SK-N-SH (cell line): Measurements from ENCODE around the gene ACTR2. TPM values are rescaled to one million over a fixed set of nuclear protein-coding genes. Genes with fewer than 3 reads are reported as not detected.

ENCODE experiments used
- CTCF ChIA-PET: fragments of 300-600, 350-600 bp; formaldehyde crosslinking; extraction: SDS; loops from one replicate; lab custom pipeline; 2021; lab: Yijun Ruan, JAX
- POLR2A ChIA-PET: fragments of 350-600 bp; sonication (Branson Sonifier 250); formaldehyde crosslinking; extraction: SDS; loops from one replicate; lab custom pipeline; 2020; ENCODE audit warnings: antibody characterized with exemption, inconsistent platforms; lab: Yijun Ruan, JAX
- DNase-seq: peaks from one replicate; pipeline ENCODE4 v3.0.0; 2012
- H2AFZ ChIP-seq: fragments of 200-600 bp; sonication (generic); 2 replicates; pipeline ENCODE4 v1.8.1; 2016; ENCODE audit warnings: antibody characterized with exemption, mild to moderate bottlenecking, low read depth
- H3F3A ChIP-seq: fragments of 200-600 bp; sonication (generic); replicated peaks from 2 replicates; pipeline ENCODE3; 2016; ENCODE audit warnings: antibody characterized with exemption, mild to moderate bottlenecking; ENCODE audit not compliant: insufficient read depth
- H3K27ac ChIP-seq, 2 experiments: fragments of 200-500 bp in 1 of 2; fragments of 200-600 bp in 1 of 2; sonication (Bioruptor generic) in 1 of 2; sonication (generic), shearing (Covaris generic) in 1 of 2; 2 replicates each; pipeline versions ENCODE4 v1.5.1 to v1.6.1; 2014 to 2016; ENCODE audit warnings: low read depth in 2 of 2, inconsistent platforms in 1 of 2, low read length in 1 of 2, mild to moderate bottlenecking in 1 of 2, mixed read lengths in 1 of 2
- H3K27me3 ChIP-seq: fragments of 200-600 bp; sonication (generic), shearing (Covaris generic); 2 replicates; pipeline ENCODE4 v1.6.1; 2016; ENCODE audit warnings: mixed run types; ENCODE audit not compliant: insufficient read depth
- H3K36me3 ChIP-seq, 2 experiments: fragments of 200-500 bp in 1 of 2; fragments of 200-600 bp in 1 of 2; sonication (Bioruptor generic) in 1 of 2; sonication (generic) in 1 of 2; replicated peaks in 1 of 2; 2 replicates each; pipeline versions ENCODE3 to v1.5.1; 2014 to 2016; ENCODE audit warnings: low read length in 1 of 2, mild to moderate bottlenecking in 1 of 2; ENCODE audit not compliant: insufficient read depth in 2 of 2, control insufficient read depth in 1 of 2
- H3K4me1 ChIP-seq, 2 experiments: fragments of 200-500 bp in 1 of 2; fragments of 200-600 bp in 1 of 2; sonication (Bioruptor generic) in 1 of 2; sonication (generic), shearing (Covaris generic) in 1 of 2; 2 replicates each; pipeline versions ENCODE4 v1.5.1 to v1.6.1; 2014 to 2016; ENCODE audit warnings: low read depth in 1 of 2, low read length in 1 of 2, mixed run types in 1 of 2; ENCODE audit not compliant: insufficient read depth in 2 of 2, control insufficient read depth in 1 of 2
- H3K4me2 ChIP-seq: fragments of 200-600 bp; sonication (generic), shearing (Covaris generic); 2 replicates; pipeline ENCODE4 v1.6.1; 2017; ENCODE audit warnings: mixed run types
- H3K4me3 ChIP-seq, 2 experiments: fragments of 200-500 bp in 1 of 2; fragments of 200-600 bp in 1 of 2; sonication (Bioruptor generic) in 1 of 2; sonication (generic), shearing (Covaris generic) in 1 of 2; 2 replicates each; pipeline versions ENCODE4 v1.5.1 to v1.8.1; 2014 to 2016; ENCODE audit warnings: low read depth in 2 of 2, inconsistent platforms in 1 of 2, low read length in 1 of 2, mild to moderate bottlenecking in 1 of 2, mixed read lengths in 1 of 2, moderate library complexity in 1 of 2
- H3K79me2 ChIP-seq: fragments of 200-600 bp; sonication (generic); 2 replicates; pipeline ENCODE4 v1.8.1; 2017; ENCODE audit warnings: mild to moderate bottlenecking; ENCODE audit not compliant: insufficient read depth
- H3K9ac ChIP-seq: fragments of 200-600 bp; sonication (generic); 2 replicates; pipeline ENCODE4 v1.6.1; 2017; ENCODE audit warnings: mixed run types
- H3K9me2 ChIP-seq: fragments of 200-600 bp; sonication (generic); 2 replicates; pipeline ENCODE4 v1.6.1; 2017; ENCODE audit warnings: mixed run types
- H3K9me3 ChIP-seq: fragments of 200-600 bp; sonication (generic); 2 replicates; pipeline ENCODE4 v1.6.1; 2017; ENCODE audit warnings: mixed run types, mild to moderate bottlenecking, moderate library complexity
- H4K20me1 ChIP-seq: fragments of 200-600 bp; sonication (generic); 2 replicates; pipeline ENCODE4 v1.6.1; 2017; ENCODE audit warnings: mild to moderate bottlenecking, mixed run types; ENCODE audit not compliant: insufficient read depth
- CHD2 ChIP-seq: fragments of 150-350 bp; IDR thresholded peaks from 2 replicates; pipeline ENCODE4 v1.6.1; 2018; ENCODE audit warnings: low read length; ENCODE audit not compliant: partially characterized antibody
- ELF1 ChIP-seq: IDR thresholded peaks from 2 replicates; pipeline ENCODE4 v1.4.0; 2012
- EP300 ChIP-seq, 2 experiments: IDR thresholded peaks; 2 replicates each; pipeline versions ENCODE4 v1.4.0 to v1.6.1; 2012; ENCODE audit warnings: borderline replicate concordance in 1 of 2, low read depth in 1 of 2, low read length in 1 of 2
- FOSL2 ChIP-seq: IDR thresholded peaks from 2 replicates; pipeline ENCODE4 v1.4.0; 2012; ENCODE audit warnings: low read depth, mild to moderate bottlenecking, moderate library complexity, borderline replicate concordance
- GATA2 ChIP-seq: sonication (generic); formaldehyde crosslinking; IDR thresholded peaks from 2 replicates; pipeline ENCODE4 v1.5.0; 2020; ENCODE audit warnings: mild to moderate bottlenecking, missing genetic modification reagents
- JUND ChIP-seq: IDR thresholded peaks from 2 replicates; pipeline ENCODE4 v1.4.0; 2012
- MEF2A ChIP-seq: IDR thresholded peaks from 2 replicates; pipeline ENCODE4 v1.4.0; 2012; ENCODE audit warnings: low read depth, borderline replicate concordance
- MXI1 ChIP-seq: IDR thresholded peaks from 2 replicates; pipeline ENCODE4 v1.6.1; 2012; ENCODE audit warnings: mild to moderate bottlenecking, low read depth, low read length, improper control_type of control experiment
- NRF1 ChIP-seq: IDR thresholded peaks from 2 replicates; pipeline ENCODE4 v1.6.1; 2012; ENCODE audit warnings: low read depth, mild to moderate bottlenecking, low read length
- POLR2AphosphoS5 ChIP-seq: IDR thresholded peaks from 2 replicates; pipeline ENCODE4 v1.6.1; 2012; ENCODE audit warnings: low read depth, low read length
- RAD21 ChIP-seq: IDR thresholded peaks from 2 replicates; pipeline ENCODE4 v1.6.1; 2012; ENCODE audit warnings: mild to moderate bottlenecking, low read length
- RFX5 ChIP-seq: IDR thresholded peaks from 2 replicates; pipeline ENCODE4 v1.6.1; 2012; ENCODE audit warnings: mild to moderate bottlenecking, improper control_type of control experiment, low read length
- RXRA ChIP-seq: IDR thresholded peaks from 2 replicates; pipeline ENCODE4 v1.4.0; 2012; ENCODE audit warnings: low read depth, mild to moderate bottlenecking, borderline replicate concordance
- SIN3A ChIP-seq: IDR thresholded peaks from 2 replicates; pipeline ENCODE4 v1.6.1; 2012; ENCODE audit warnings: low read depth, mild to moderate bottlenecking, low read length, moderate library complexity, borderline replicate concordance
- TAF1 ChIP-seq: IDR thresholded peaks from 2 replicates; pipeline ENCODE4 v1.6.1; 2012; ENCODE audit warnings: low read depth, mild to moderate bottlenecking, low read length, moderate library complexity, borderline replicate concordance
- TEAD4 ChIP-seq: IDR thresholded peaks from 2 replicates; pipeline ENCODE4 v1.4.0; 2012; ENCODE audit warnings: mild to moderate bottlenecking, borderline replicate concordance; ENCODE audit not compliant: insufficient read depth
- ZBTB33 ChIP-seq: IDR thresholded peaks from 2 replicates; pipeline ENCODE4 v1.4.0; 2012; ENCODE audit warnings: low read depth, borderline replicate concordance
- WGBS: methylation state at CpG from one replicate; pipeline ENCODE4 v1.1.6; 2017; ENCODE audit warnings: low lambda C conversion rate; 5-methylcytosine and 5-hydroxymethylcytosine counted together
- polyA plus RNA-seq, 3 experiments: library from polyadenylated mRNA; depleted of rRNA; stranded (reverse); fragments of >200 nt; gene quantifications; 2 replicates each; pipeline ENCODE4 v1.2.3, GENCODE V29; 2012
- TF ChIP-seq, protein P1 (sequence below): fragments of 150-350 bp; IDR thresholded peaks from 2 replicates; pipeline ENCODE4 v1.6.1; 2016; ENCODE audit warnings: mild to moderate bottlenecking, low read depth, low read length
- TF ChIP-seq, protein P2 (sequence below): IDR thresholded peaks from 2 replicates; pipeline ENCODE4; 2012
- TF ChIP-seq, protein P3 (sequence below): fragments of 200-600 bp; sonication (generic); IDR thresholded peaks from 2 replicates; pipeline ENCODE4 v1.6.1; 2017; ENCODE audit warnings: antibody characterized with exemption, mild to moderate bottlenecking, moderate library complexity
- TF ChIP-seq, protein P4 (sequence below): fragments of 150-350 bp; IDR thresholded peaks from 2 replicates; pipeline ENCODE4 v1.6.1; 2017; ENCODE audit warnings: antibody characterized with exemption, low read length, low read depth, borderline replicate concordance
- TF ChIP-seq, protein P5 (sequence below): IDR thresholded peaks from 2 replicates; pipeline ENCODE4 v1.6.1; 2012; ENCODE audit warnings: mild to moderate bottlenecking, low read depth, low read length, moderate library complexity

The ACTR2 gene
- polyA plus RNA-seq, 1 of the 3 experiments (the other 2 are of a cell fraction): 53.0 TPM

DNA sequence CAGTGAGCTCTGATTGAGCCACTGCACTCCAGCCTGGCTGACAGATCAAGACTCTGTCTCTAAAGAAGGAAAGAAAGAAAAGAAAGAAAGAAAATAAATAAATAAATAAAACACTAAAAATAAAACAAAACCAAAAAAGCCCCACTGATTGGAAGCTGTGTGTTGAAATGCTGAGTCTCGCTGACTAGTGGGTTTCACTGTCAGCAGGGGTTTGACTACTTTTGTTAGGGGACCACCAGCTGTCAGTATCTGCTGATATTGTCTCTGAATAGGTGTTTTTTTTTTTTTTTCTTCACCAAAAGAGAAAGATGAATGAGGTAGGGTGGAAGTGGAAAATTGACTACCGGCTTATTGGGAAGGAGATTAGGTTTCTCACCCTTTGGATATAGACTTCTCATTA lies 12.8 kb upstream of the ACTR2 start (continued):
- TF ChIP-seq ZBTB33: no peak
- TF ChIP-seq RAD21: no peak
- no peak for TF ChIP-seq TEAD4
- TF ChIP-seq MXI1: no peak
- no peak for TF ChIP-seq SIN3A
- TF ChIP-seq POLR2AphosphoS5: no peak

GRCh38 chr2:65215946-65216345 lies 11.7 kb upstream of the ACTR2 start:
- CTCF ChIA-PET: interaction anchor here (1.4 to 1.6 kb wide), 2 partner anchors 9 to 29 kb away, joined by 4 read pairs; no protein-coding TSS in a partner anchor
- POLR2A ChIA-PET: no interaction called here
- 94% methylated on average over 3 of the region's 3 CpGs for WGBS
- TF ChIP-seq MEF2A: no peak
- TF ChIP-seq JUND: no peak
- no peak for TF ChIP-seq TAF1
- no peak for TF ChIP-seq RAD21
- no peak for TF ChIP-seq RXRA
- no peak for TF ChIP-seq NRF1
- TF ChIP-seq EP300 (IDR thresholded peaks at IDR 0.05; ENCODE audit: borderline replicate concordance in 1 of 2, low read depth in 1 of 2, low read length in 1 of 2): no peak
- no peak for TF ChIP-seq ELF1
- TF ChIP-seq FOSL2: no peak
- TF ChIP-seq MXI1: no peak
- TF ChIP-seq CHD2: no peak
- no peak for TF ChIP-seq GATA2 (CRISPR knock-in tag)
- TF ChIP-seq RFX5: no peak
- TF ChIP-seq, protein P1, sequence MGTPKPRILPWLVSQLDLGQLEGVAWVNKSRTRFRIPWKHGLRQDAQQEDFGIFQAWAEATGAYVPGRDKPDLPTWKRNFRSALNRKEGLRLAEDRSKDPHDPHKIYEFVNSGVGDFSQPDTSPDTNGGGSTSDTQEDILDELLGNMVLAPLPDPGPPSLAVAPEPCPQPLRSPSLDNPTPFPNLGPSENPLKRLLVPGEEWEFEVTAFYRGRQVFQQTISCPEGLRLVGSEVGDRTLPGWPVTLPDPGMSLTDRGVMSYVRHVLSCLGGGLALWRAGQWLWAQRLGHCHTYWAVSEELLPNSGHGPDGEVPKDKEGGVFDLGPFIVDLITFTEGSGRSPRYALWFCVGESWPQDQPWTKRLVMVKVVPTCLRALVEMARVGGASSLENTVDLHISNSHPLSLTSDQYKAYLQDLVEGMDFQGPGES: no peak
- TF ChIP-seq, protein P2, sequence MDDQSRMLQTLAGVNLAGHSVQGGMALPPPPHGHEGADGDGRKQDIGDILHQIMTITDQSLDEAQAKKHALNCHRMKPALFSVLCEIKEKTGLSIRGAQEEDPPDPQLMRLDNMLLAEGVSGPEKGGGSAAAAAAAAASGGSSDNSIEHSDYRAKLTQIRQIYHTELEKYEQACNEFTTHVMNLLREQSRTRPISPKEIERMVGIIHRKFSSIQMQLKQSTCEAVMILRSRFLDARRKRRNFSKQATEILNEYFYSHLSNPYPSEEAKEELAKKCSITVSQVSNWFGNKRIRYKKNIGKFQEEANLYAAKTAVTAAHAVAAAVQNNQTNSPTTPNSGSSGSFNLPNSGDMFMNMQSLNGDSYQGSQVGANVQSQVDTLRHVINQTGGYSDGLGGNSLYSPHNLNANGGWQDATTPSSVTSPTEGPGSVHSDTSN: no peak
- TF ChIP-seq, protein P3, sequence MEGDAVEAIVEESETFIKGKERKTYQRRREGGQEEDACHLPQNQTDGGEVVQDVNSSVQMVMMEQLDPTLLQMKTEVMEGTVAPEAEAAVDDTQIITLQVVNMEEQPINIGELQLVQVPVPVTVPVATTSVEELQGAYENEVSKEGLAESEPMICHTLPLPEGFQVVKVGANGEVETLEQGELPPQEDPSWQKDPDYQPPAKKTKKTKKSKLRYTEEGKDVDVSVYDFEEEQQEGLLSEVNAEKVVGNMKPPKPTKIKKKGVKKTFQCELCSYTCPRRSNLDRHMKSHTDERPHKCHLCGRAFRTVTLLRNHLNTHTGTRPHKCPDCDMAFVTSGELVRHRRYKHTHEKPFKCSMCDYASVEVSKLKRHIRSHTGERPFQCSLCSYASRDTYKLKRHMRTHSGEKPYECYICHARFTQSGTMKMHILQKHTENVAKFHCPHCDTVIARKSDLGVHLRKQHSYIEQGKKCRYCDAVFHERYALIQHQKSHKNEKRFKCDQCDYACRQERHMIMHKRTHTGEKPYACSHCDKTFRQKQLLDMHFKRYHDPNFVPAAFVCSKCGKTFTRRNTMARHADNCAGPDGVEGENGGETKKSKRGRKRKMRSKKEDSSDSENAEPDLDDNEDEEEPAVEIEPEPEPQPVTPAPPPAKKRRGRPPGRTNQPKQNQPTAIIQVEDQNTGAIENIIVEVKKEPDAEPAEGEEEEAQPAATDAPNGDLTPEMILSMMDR: no peak
- TF ChIP-seq, protein P4, sequence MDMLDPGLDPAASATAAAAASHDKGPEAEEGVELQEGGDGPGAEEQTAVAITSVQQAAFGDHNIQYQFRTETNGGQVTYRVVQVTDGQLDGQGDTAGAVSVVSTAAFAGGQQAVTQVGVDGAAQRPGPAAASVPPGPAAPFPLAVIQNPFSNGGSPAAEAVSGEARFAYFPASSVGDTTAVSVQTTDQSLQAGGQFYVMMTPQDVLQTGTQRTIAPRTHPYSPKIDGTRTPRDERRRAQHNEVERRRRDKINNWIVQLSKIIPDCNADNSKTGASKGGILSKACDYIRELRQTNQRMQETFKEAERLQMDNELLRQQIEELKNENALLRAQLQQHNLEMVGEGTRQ: no peak
- TF ChIP-seq, protein P5, sequence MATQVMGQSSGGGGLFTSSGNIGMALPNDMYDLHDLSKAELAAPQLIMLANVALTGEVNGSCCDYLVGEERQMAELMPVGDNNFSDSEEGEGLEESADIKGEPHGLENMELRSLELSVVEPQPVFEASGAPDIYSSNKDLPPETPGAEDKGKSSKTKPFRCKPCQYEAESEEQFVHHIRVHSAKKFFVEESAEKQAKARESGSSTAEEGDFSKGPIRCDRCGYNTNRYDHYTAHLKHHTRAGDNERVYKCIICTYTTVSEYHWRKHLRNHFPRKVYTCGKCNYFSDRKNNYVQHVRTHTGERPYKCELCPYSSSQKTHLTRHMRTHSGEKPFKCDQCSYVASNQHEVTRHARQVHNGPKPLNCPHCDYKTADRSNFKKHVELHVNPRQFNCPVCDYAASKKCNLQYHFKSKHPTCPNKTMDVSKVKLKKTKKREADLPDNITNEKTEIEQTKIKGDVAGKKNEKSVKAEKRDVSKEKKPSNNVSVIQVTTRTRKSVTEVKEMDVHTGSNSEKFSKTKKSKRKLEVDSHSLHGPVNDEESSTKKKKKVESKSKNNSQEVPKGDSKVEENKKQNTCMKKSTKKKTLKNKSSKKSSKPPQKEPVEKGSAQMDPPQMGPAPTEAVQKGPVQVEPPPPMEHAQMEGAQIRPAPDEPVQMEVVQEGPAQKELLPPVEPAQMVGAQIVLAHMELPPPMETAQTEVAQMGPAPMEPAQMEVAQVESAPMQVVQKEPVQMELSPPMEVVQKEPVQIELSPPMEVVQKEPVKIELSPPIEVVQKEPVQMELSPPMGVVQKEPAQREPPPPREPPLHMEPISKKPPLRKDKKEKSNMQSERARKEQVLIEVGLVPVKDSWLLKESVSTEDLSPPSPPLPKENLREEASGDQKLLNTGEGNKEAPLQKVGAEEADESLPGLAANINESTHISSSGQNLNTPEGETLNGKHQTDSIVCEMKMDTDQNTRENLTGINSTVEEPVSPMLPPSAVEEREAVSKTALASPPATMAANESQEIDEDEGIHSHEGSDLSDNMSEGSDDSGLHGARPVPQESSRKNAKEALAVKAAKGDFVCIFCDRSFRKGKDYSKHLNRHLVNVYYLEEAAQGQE: no peak
- TF ChIP-seq POLR2AphosphoS5: no peak

More at GRCh38 chr2:65215946-65216345, 11.7 kb upstream of the ACTR2 start:
- no peaks in the 10 kb centered on the region for H3K27me3 ChIP-seq
- no peaks in the 10 kb centered on the region for H3K9me3 ChIP-seq
- no peaks in the 10 kb centered on the region for H4K20me1 ChIP-seq
- H3K9ac ChIP-seq: no peak overlapping the region
- no peak overlapping the region for H3K4me3 ChIP-seq
- H3K27ac ChIP-seq: no peak overlapping the region
- no peak overlapping the region for H3K4me2 ChIP-seq
- no peaks in the 10 kb centered on the region for H3K9me2 ChIP-seq
- no peak for DNase-seq
- no peaks in the 10 kb centered on the region for H3K36me3 ChIP-seq
- no peak overlapping the region for H2AFZ ChIP-seq
- no peaks in the 10 kb centered on the region for H3F3A ChIP-seq
- H3K4me1 ChIP-seq: no peaks in the 10 kb centered on the region
- peaks cover 5% of the 10 kb centered on the region; the same call in 1 of the 2 replicates for H3K79me2 ChIP-seq
